GM21619 (cell line): ENCODE data around the gene NMT1.

ENCODE experiments used
- ATAC-seq: cut with Tn5 transposase; IDR thresholded peaks from one replicate; pipeline ENCODE4 v1.9.1; 2021; ENCODE audit not compliant: unreplicated experiment

Gene NMT1

DNA sequence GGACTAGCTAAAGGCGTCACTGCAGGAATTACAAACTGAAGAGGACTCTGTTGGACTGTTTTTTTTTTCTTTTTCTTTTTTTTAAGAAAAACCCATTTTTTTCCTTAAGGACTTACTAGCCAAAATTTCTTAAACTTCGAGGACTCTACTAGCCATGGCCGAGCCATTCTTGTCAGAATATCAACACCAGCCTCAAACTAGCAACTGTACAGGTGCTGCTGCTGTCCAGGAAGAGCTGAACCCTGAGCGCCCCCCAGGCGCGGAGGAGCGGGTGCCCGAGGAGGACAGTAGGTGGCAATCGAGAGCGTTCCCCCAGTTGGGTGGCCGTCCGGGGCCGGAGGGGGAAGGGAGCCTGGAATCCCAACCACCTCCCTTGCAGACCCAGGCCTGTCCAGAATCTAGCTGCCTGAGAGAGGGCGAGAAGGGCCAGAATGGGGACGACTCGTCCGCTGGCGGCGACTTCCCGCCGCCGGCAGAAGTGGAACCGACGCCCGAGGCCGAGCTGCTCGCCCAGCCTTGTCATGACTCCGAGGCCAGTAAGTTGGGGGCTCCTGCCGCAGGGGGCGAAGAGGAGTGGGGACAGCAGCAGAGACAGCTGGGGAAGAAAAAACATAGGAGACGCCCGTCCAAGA is 88.0 kb downstream of the NMT1 start:
- no peak for ATAC-seq

DNA sequence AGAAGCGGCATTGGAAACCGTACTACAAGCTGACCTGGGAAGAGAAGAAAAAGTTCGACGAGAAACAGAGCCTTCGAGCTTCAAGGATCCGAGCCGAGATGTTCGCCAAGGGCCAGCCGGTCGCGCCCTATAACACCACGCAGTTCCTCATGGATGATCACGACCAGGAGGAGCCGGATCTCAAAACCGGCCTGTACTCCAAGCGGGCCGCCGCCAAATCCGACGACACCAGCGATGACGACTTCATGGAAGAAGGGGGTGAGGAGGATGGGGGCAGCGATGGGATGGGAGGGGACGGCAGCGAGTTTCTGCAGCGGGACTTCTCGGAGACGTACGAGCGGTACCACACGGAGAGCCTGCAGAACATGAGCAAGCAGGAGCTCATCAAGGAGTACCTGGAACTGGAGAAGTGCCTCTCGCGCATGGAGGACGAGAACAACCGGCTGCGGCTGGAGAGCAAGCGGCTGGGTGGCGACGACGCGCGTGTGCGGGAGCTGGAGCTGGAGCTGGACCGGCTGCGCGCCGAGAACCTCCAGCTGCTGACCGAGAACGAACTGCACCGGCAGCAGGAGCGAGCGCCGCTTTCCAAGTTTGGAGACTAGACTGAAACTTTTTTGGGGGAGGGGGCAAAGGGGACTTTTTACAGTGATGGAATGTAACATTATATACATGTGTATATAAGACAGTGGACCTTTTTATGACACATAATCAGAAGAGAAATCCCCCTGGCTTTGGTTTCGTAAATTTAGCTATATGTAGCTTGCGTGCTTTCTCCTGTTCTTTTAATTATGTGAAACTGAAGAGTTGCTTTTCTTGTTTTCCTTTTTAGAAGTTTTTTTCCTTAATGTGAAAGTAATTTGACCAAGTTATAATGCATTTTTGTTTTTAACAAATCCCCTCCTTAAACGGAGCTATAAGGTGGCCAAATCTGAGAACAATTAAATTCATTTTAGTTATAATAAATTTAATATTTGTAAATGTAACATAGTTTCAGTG is 88.8 kb downstream of the NMT1 start:
- ATAC-seq = no peak

DNA sequence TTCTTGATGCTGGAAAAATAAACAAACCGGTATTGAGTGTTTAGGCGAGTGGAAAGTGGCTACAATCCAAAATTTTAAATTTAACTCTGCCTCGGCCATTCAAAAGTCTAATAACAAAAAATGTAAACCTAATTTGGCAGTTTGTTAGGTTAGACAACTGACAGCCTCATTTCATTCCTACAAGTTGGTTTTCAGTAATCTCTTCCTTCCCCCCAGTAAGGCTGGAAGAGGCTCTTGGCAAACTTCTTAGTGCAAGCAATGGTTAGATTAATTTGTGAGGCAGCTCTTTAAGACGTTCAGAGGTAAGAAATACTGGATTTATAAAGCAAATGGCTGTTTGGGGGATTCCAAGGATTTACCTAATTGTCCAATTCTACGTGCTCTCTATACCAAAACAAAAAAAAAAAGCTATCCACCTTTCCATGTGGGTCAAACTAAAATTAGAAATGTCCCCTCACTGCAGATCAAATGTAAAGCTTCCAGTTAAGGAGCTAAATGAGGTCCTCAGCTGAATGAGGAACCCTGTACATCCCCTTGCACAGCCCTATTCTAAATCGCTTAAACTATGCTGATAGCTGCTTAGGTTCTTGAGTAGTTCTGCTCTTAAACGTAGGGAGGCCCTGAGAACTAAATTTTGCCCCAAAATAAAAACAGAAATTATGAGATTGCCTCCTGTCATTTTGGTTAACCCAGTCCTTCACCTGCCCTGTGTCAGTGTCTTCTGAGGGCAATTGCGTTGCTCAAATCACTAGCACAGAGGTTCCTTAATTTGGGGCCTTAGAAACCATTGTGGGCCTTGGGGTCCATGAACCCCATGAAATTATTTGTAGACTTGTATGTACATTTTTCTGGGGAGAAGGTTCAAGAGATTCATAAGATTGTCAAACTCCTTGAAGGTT is 90.0 kb downstream of the NMT1 start:
- no peak for ATAC-seq

- ATAC-seq = no peak
Measured at GRCh38 chr17:45155029-45155428, 93.9 kb downstream of the NMT1 start.

- ATAC-seq = no peak
Measured at GRCh38 chr17:45155483-45155882, 94.4 kb downstream of the NMT1 start.

DNA sequence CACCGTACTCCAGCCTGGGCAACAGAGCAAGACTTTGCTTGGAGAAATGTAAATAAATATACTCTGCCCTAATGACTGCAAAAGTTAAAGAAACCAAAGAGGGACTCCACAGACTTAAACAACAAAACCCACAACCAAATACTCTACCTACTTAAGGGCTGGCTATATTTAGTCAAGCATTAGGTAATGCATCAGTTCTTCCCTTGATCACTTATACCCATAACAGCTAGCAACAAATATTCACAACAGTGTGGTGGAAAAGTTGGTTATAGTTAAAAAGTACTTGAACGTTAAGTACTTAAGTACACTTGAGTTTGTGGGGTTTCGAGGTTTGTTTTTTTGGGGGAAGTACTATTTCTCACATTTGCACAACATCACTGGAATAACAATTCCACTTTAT is 95.1 kb downstream of the NMT1 start:
- ATAC-seq = no peak
